GM23248 (cell line): ENCODE results near the gene STYX.

Experiments used
- EZH2 ChIP-seq: fragments of 200-600 bp; sonication (generic); IDR thresholded peaks from 2 replicates; pipeline ENCODE4 v1.6.1; 2018; ENCODE audit warnings: antibody characterized with exemption, mild to moderate bottlenecking; ENCODE audit not compliant: insufficient read depth, poor library complexity, severe bottlenecking
- EZH2phosphoT487 ChIP-seq: fragments of 200-600 bp; sonication (generic); IDR thresholded peaks from 2 replicates; pipeline ENCODE4 v1.6.1; 2018; ENCODE audit warnings: antibody characterized with exemption, moderate library complexity, mild to moderate bottlenecking, low read depth; ENCODE audit not compliant: insufficient read depth

- TF ChIP-seq EZH2 (no peak), EZH2phosphoT487 (no peak)
Observed at GRCh38 chr14:52700701-52701172, 29.2 kb upstream of the STYX start.
